ENCODE results near the gene MRPL21. TPM values are rescaled to one million over a fixed set of nuclear protein-coding genes. Genes with fewer than 3 reads are reported as not detected.

MRPL21 gene
- total and polyA plus RNA-seq, 2 of the 13 experiments (the other 11 are each of a cell fraction or from before 2014, with no cell fraction given) = 61.5 to 100 TPM

DNA sequence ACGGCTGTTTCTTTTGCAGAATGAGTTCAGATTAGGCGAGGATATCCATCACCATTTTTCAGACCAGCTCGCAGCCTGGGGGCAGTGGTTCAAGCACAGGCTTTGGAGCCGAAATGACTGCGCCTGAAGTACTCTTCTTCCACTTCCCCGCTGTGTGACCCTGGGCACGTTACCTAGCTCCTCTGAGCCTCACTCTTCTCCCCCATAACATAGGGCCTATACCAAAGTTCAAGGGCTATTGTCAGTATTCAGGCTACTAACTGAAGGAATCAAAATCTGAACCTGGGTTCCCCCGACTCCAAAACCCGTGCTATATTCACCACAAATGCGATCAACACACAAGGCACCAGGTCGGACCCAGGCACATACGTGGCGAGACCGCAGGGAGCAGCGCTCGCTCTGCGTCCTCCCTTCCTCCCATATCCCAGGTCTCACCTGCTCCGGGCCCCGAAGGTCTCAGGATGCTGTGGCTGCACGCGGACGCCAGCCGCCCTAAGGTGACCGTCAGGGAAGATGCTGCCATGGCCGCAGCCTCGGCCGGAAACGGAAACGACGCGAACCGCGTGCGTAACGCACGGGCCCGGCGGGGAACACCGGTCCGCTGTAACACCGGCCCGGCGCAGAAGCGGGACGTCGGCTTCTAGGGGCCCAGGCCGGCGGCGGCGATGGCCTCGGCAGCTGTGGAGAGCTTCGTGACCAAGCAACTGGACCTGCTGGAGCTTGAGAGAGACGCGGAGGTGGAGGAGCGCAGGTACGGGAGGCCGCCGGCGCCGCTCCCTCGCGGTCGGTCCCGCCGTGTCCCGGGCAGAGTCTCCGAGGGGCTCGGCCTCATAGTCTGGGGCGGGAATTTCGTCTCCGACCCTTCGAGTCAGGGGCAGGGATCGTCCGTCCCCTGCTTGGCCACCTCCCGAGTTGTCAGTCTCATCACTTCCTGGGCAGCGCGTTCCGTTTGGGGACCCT, at the start of gene MRPL21, which contains the start of gene IGHMBP2 (continued):
- TF ChIP-seq ZNF550 (CRISPR knock-in tag; IDR thresholded peaks at IDR 0.05; ENCODE audit: borderline replicate concordance) = no peak; the same call in 1 of the 2 replicates
- TF ChIP-seq, protein P1, sequence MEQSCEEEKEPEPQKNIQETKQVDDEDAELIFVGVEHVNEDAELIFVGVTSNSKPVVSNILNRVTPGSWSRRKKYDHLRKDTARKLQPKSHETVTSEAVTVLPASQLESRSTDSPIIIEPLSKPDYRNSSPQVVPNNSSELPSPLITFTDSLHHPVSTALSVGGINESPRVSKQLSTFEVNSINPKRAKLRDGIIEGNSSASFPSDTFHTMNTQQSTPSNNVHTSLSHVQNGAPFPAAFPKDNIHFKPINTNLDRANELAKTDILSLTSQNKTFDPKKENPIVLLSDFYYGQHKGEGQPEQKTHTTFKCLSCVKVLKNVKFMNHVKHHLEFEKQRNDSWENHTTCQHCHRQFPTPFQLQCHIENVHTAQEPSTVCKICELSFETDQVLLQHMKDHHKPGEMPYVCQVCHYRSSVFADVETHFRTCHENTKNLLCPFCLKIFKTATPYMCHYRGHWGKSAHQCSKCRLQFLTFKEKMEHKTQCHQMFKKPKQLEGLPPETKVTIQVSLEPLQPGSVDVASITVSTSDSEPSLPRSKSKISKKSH (CRISPR knock-in tag; IDR thresholded peaks at IDR 0.05; ENCODE audit: borderline replicate concordance) = peak; percentile 87; the same call in 1 of the 2 replicates
- TF ChIP-seq ZSCAN21 (CRISPR knock-in tag; IDR thresholded peaks at IDR 0.05; ENCODE audit: borderline replicate concordance) = peak; percentile 91
- no peak for TF ChIP-seq MAFG (CRISPR knock-in tag; IDR thresholded peaks at IDR 0.05)
- TF ChIP-seq SRSF4 (IDR thresholded peaks at IDR 0.05; ENCODE audit: low read depth, low read length, poor library complexity, severe bottlenecking) = no peak
- TF ChIP-seq PHF5A (CRISPR knock-in tag; IDR thresholded peaks at IDR 0.05; ENCODE audit: low read depth, unreplicated experiment) = peak; percentile 80
- TF ChIP-seq ZSCAN31 (CRISPR knock-in tag; IDR thresholded peaks at IDR 0.05; ENCODE audit: low read depth) = peak; percentile 77
- TF ChIP-seq RFX3 (CRISPR knock-in tag; IDR thresholded peaks at IDR 0.05) = no peak
- TF ChIP-seq, protein P2, sequence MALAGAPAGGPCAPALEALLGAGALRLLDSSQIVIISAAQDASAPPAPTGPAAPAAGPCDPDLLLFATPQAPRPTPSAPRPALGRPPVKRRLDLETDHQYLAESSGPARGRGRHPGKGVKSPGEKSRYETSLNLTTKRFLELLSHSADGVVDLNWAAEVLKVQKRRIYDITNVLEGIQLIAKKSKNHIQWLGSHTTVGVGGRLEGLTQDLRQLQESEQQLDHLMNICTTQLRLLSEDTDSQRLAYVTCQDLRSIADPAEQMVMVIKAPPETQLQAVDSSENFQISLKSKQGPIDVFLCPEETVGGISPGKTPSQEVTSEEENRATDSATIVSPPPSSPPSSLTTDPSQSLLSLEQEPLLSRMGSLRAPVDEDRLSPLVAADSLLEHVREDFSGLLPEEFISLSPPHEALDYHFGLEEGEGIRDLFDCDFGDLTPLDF (CRISPR knock-in tag; IDR thresholded peaks at IDR 0.05) = peak; percentile 62; the same call in 1 of the 2 replicates
- no peak for TF ChIP-seq ZNF850 (CRISPR knock-in tag; conservative IDR thresholded peaks at IDR 0.05)
- TF ChIP-seq CENPX (CRISPR knock-in tag; IDR thresholded peaks at IDR 0.05) = no peak
- TF ChIP-seq SALL1 (CRISPR knock-in tag; IDR thresholded peaks at IDR 0.05) = peak; percentile 82
- peak; percentile 74; the same call in 1 of the 2 replicates for TF ChIP-seq ARNTL (CRISPR knock-in tag; IDR thresholded peaks at IDR 0.05)
- TF ChIP-seq, protein P3, sequence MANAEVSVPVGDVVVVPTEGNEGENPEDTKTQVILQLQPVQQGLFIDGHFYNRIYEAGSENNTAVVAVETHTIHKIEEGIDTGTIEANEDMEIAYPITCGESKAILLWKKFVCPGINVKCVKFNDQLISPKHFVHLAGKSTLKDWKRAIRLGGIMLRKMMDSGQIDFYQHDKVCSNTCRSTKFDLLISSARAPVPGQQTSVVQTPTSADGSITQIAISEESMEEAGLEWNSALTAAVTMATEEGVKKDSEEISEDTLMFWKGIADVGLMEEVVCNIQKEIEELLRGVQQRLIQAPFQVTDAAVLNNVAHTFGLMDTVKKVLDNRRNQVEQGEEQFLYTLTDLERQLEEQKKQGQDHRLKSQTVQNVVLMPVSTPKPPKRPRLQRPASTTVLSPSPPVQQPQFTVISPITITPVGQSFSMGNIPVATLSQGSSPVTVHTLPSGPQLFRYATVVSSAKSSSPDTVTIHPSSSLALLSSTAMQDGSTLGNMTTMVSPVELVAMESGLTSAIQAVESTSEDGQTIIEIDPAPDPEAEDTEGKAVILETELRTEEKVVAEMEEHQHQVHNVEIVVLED (CRISPR knock-in tag; IDR thresholded peaks at IDR 0.05; ENCODE audit: borderline replicate concordance) = peak; percentile 95
- TF ChIP-seq, protein P4, sequence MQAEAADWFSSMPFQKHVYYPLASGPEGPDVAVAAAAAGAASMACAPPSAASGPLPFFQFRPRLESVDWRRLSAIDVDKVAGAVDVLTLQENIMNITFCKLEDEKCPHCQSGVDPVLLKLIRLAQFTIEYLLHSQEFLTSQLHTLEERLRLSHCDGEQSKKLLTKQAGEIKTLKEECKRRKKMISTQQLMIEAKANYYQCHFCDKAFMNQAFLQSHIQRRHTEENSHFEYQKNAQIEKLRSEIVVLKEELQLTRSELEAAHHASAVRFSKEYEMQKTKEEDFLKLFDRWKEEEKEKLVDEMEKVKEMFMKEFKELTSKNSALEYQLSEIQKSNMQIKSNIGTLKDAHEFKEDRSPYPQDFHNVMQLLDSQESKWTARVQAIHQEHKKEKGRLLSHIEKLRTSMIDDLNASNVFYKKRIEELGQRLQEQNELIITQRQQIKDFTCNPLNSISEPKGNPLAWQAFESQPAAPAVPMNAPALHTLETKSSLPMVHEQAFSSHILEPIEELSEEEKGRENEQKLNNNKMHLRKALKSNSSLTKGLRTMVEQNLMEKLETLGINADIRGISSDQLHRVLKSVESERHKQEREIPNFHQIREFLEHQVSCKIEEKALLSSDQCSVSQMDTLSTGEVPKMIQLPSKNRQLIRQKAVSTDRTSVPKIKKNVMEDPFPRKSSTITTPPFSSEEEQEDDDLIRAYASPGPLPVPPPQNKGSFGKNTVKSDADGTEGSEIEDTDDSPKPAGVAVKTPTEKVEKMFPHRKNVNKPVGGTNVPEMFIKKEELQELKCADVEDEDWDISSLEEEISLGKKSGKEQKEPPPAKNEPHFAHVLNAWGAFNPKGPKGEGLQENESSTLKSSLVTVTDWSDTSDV (CRISPR knock-in tag; IDR thresholded peaks at IDR 0.05) = peak; percentile 93
- peak; percentile 83 to 95 for TF ChIP-seq POLR2A (IDR thresholded peaks at IDR 0.05; ENCODE audit: insufficient read depth in 1 of 2, low read depth in 2 of 2, low read length in 2 of 2)
- TF ChIP-seq ZNF335 (CRISPR knock-in tag; IDR thresholded peaks at IDR 0.05) = peak; percentile 59; the same call in 1 of the 2 replicates
- TF ChIP-seq, protein P5, sequence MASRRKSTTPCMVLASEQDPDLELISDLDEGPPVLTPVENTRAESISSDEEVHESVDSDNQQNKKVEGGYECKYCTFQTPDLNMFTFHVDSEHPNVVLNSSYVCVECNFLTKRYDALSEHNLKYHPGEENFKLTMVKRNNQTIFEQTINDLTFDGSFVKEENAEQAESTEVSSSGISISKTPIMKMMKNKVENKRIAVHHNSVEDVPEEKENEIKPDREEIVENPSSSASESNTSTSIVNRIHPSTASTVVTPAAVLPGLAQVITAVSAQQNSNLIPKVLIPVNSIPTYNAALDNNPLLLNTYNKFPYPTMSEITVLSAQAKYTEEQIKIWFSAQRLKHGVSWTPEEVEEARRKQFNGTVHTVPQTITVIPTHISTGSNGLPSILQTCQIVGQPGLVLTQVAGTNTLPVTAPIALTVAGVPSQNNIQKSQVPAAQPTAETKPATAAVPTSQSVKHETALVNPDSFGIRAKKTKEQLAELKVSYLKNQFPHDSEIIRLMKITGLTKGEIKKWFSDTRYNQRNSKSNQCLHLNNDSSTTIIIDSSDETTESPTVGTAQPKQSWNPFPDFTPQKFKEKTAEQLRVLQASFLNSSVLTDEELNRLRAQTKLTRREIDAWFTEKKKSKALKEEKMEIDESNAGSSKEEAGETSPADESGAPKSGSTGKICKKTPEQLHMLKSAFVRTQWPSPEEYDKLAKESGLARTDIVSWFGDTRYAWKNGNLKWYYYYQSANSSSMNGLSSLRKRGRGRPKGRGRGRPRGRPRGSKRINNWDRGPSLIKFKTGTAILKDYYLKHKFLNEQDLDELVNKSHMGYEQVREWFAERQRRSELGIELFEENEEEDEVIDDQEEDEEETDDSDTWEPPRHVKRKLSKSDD (CRISPR knock-in tag; IDR thresholded peaks at IDR 0.05; ENCODE audit: low read depth) = peak; percentile 95

Measured in HepG2 (cell line).